ENCODE data around the gene DLEU7.

Gene DLEU7

DNA sequence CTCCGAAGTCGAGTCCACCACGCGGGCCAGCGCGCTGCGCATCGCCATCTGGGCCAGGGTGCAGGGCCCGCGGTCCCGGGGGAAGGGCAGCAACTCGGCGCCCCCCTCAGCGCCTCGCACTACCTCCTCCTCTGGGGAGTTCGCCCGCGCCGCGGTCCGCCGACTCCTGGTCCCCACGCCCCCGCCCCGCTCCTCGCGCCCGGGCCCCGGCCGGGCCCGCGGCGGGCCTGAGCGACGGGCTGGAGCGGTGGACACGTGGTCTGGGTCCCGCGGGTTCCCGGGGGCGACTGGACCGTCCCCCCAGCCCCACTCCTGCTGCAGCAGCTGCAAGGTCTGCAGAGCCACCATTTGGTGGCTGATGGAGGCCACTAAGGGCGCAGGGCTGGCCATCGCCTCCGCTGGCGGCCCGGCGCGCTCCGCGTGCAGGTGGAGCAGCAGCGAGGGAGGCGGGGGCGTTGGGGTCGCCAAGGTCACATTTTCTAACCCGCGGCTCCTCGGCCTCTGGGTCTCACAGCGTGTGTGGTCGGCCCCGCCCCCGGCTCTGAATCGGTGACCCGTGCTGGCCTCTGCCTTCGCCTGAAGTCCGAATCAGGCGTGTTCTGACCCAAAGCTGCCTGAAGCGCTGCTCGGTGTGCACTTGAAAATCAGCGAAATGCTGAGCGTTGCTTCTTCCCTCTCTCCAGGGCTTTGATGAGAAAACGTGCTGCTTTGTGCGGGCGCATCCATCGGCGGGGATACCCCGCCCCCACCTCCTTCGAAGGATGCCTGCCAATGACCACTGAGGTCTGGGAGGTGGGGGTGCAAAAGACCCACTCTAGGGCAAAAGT lies at the start of gene DLEU7:
DLEU7 (minus strand) TSS at position 436 of the 827 bp plus-strand sequence; CDS start at position 390, 46 bp downstream.
- DNase-seq: no peak

DNA sequence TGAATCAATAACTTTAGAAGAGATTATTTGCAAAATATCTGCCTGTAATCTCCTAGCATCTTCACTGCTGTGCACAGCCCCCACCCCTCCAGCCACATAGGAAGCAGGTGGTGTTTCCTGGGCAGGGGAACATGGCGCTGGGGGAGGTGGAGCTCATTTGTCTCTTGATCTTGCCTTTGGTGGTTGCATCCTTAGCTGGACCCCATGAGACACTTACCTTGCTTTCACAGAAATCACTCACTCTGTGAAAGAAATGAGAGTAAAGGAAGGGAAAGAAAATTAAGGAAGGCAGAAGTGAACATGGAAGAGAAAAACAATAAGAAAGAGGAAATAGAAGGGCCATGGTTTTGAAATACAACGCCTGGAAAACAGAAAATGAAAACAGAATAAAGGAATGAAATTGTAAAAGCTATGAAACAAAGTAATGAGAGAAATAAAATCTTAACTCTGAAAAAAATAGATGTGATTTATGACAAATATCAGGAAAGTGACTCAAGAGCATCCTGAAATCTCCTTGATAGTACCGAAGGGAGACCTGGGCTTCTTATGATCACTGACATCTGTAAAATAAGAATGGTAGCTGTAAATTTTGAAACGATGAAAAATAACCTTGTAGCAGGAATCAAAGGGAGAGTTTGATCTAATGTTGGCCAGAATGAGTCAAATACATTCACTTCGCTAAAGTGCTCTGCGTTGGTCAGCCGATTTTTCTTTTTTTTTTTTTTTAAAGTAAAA lies 48.9 kb upstream of the DLEU7 start:
- no peak for DNase-seq

DNA sequence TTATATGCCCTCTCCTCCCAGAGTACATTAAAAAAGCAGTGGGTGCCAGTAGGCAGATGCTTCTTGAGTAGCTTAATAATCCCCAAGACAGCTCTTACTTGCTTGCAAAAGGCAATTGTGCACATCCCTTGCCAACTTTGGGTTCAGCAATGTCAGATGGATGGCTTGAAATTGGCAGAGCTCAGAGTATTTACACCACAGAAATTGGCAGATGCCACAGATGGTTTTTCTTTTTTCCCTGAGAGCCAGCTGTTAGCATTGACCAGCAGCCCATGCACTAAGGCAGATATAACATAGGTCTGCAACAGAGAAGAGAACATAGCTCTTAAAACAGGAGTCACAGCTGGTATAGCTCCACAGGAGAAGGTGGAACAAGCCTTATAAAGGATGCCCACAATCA lies 47.7 kb upstream of the DLEU7 start:
- DNase-seq: no peak

DNA sequence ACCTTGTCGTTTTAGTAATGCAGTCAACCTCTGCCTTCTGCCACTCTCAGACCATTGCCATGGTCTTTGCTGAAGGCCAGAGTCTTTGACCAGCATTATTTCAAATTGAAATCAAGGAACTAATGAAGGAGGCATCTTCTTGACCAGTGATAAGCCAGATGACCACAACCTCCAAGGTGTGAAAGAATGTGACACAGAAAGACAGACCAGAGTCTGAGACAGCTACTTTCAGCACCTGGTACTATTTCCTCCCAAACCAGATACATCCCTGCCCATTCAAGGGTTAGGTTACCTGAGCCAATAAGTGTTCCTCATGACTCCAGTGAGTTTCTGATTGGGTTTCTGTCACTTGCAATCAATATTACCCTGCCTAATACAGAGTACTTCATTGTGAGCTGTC lies 45.8 kb upstream of the DLEU7 start:
- DNase-seq: no peak

DNA sequence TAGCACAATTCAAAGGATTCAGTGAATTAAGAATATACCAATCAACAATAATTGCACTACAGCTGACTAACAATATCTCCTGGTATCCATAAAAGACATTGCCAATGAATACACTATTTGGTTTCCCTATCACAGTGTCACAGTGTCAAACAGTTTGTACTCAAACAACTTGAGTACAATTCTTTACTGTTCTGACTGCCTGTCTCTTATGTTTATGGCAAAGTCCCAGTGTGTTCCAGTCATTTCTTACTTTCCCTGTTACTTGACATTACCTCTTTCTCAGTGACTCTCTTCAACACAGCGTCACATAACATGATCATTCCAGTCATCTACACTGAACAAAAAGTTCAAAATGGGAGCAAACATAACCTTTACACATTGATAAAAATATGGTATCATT lies 44.9 kb upstream of the DLEU7 start:
- no peak for DNase-seq

DNA sequence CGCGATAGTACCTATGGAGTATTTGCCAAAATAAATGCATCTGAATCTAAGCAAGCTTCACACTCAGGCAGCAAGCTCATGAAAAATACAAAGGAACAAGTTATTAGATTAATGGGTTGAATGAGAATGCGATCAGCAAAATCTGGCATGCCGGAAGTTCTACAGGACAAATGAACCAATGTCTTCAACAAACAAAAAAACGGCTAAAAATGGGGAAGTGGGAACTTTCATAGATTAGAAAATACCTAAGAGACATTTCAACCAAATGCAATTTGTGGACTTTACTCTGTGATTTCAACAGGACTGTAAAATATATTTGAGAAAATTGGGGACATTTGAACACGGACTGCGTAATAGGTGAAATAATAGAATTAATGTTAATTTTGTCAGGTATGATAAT lies 43.7 kb upstream of the DLEU7 start:
- no peak for DNase-seq

DNA sequence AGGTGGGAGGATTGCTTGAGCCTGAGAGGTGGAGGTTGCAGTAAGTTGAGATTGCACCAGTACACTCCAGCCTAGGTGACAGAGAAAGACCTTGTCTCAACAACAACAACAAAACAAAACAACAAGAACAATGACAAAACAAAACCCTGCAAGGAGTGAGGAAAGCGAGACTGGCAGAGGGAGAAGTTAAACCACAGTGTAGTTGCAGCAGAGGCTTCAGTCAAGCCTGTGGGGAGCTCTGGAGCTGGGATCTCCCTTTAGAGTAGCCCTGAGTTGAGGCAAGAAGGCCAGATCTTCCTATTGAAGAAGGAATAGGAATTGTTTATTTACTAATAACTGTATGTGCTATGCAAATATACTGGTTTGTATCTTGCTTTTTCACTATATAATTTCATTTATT lies 40.8 kb upstream of the DLEU7 start:
- DNase-seq: no peak

DNA sequence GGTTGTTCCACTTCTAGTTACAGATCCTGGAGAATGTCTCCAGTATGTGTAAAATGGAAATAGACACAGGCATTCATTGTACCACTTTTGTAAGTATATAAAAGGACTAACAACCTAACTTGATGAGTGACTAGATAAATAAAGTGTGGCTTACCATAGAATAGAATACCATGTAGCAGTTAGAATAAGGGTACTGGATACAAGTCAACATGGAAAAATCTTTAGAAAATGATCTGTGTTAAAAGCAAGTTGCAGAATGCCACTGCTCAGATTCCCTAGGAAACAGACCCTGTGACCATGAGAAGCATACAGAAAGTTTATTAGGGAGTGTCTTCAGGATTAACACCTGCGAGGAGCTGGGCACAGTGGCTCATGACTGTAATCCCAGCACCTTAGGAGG lies 40.2 kb upstream of the DLEU7 start:
- DNase-seq: no peak

DNA sequence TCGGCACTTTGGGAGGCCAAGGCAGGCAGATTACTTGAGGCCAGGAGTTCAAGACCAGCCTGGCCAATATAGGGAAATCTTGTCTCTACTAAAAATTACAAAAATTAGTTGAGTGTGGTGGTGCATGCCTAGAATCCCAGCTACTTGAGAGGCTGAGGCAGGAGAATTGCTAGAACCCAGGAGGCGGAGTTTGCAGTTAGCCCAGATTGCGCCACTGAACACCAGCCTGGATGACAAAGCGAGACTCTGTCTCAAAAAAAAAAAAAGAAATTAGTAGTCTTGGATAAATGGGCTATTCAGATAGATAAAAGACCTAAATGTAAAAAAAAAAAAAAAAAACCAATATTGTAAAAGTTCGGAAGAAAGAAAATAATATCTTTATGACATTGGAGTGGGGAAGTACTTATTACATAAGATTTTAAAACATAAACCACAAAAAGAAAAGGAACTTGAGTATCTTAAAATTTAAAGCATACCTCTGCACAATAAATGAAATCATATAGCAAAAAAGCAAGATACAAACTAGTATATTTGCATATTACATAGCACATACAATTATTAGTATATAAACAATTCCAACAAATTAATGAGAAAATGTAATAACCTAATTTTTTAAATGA lies 39.4 kb upstream of the DLEU7 start:
- no peak for DNase-seq

DNA sequence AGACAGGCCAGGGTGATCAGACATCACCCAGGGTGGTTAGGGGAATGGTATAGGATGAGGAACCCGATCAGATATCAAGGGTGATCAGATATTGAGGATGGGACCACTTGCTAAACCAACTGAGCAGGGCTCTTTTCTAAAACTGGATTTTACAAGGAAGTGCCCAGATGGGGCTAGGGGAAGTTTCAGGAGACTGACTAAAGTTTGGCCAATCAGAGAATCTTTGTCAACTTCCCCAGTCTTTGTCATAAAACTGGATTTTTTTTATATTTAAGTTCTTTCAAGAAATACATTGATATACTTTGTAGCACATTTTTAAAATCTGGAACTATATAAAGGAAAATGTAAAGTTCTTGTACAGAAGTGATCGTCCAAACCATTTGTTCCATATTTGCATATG lies 30.5 kb upstream of the DLEU7 start:
- no peak for DNase-seq

DNA sequence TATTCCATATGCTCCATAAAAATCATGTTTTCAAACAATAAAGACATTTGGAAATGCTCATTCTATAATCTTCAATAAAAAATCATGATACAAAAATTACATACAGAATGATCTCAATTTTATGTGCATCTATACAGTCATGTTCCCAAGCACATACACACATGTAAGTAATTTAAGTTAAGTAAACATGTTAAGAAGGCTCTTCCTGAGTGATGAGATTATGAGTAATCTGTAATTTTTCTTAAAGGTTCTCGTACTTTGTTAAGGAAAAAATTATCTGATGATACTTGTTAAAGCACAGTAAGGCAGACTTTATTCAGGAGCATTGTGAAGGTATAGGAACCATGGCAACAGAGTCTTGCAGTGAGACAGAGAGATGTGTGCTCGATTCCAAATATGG lies 30.0 kb upstream of the DLEU7 start:
- DNase-seq: no peak

DNA sequence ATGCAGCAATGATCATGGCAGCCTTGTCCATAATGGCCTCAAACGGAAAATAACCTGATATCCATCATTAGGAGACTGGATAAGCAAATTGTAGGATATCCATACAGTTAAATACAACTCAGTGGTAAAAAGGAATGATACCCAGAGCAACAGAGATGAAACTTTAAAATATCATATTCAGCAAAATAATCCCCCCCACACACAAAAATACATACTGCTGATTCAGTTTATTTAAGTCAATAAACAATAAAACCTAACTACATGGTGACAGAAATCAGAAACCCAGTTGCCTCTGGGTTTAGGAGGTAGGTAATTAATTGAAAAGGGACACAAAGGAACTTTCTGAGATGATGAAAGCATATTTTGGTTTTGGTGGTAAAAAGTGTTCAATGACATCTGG lies 27.9 kb upstream of the DLEU7 start:
- no peak for DNase-seq

DNA sequence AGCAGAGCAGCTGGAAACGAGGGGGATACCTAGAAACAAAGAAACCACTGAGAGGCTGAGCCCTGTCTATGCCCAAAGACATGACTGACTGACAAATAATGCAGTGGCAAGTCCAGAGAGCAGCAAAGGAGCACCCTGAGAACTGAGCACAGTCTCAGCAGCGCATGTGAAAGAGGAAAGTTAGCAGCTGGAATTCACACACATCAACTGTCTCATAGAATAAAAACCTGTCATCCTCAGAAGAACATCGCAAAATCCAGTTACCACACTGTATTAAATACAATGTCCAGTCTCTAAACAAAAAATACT lies 24.1 kb upstream of the DLEU7 start:
- no peak for DNase-seq

DNA sequence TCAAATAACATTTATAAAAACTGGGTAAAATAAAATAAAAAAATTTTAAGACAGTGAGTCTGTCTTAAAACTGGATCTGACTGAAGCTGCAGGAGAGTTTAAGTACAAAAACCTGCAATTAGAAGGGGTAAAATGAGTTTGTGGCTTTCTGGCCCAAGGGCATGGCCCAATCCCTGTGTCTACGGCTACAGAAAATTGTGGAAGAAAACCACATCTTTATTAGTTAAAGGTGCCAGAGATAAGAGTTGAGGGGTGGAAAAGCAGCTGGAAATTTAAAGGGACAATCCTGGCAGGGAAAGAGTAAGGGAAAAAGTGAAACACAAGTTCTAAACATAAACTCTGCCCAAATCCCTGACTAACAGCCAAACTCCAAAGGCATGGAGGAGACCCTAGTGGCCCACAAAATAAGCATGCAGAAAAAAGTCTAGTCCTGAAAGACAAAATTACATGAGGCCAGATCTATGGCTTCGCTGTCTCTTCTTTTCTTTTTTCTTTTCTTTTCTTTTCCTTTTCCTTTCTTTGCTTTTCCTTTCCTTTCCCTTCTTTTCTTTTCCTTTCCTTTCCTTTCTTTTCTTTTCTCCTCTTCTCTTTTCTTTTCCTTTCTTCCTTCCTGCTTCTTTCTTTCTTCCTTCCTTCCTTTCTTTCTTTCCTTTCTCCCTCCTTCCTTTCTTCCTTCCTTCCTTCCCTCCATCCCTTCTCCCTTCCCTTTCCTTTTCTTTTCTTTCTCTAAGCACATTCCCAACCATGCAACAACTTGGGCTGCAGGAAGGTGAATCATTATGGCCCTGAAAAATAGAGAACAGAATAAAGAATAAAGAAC lies 23.5 kb upstream of the DLEU7 start:
- DNase-seq: no peak

DNA sequence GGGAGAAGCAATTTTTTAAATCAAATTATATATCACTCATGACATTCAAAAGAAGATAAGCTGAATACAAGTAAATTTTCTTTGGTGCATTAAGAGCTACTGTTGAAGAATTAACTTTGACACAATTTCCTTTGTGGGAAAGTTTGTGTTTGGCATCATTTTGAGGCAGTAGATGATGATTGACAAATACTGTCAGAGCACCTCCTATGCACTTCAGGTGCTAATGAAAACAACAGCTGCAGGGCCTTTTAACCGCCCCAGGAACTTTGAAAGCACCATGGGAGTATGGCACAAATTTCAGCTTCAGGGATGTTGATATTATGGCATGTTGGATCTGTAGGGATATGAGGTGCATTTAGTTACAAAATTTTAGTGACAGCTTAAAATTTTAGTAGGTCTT lies 21.0 kb upstream of the DLEU7 start:
- DNase-seq: no peak

DNA sequence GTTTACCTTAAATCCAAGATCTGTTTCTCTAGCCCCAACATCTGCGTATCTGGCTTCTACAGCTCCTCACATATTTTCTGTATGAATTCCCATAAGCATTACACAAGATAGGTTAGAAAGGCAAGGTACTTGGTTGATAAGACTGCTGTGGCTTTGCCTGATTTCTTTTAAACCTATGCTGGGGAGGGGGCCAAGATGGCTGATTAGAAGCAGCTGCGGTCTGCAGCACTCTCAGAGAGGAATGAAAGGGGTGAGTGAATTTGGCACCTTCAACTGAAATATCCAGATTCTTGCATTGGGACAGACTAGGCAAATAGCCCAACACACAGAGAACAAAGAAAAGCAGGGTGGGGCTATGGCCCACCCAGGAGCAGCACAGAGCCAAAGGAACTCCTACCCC lies 12.2 kb upstream of the DLEU7 start:
- DNase-seq: no peak

DNA sequence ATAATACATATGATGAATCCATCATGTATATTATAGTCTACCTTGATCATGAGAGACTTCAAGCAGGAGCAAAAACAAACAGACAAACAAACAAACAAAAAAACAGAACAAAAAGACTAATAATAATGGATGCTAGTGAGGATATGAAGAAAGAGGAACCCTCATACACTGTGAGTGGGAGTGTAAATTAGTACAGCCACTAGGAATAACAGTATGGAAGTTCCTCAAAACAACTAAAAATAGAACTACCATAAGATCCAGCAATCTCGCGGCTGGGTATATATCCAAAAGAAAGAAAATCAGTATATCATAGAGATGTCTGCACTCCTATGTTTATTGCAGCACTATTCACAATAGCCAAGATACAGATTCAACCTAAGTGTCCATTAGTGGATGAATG lies 7.0 kb upstream of the DLEU7 start:
- DNase-seq: no peak

DNA sequence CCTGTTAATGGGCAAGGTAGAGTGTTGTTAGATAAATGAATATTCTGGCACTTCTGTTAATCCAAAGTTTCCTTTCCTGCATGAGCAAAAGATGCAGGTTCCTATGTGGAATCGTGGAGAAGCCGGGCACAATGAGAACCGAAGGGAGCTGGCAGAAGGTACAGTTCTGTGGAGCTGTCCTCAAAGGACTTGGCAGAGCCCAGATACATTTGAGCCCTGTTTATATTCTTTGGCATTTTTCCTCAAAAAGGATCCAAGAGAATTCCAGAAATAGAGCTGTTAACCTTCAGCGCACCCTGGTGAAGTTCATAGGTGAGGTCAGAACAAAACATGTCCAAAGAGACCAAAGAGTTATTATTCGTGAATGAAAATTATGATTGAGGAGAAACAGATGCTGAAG lies 4.0 kb upstream of the DLEU7 start:
- no peak for DNase-seq

DNA sequence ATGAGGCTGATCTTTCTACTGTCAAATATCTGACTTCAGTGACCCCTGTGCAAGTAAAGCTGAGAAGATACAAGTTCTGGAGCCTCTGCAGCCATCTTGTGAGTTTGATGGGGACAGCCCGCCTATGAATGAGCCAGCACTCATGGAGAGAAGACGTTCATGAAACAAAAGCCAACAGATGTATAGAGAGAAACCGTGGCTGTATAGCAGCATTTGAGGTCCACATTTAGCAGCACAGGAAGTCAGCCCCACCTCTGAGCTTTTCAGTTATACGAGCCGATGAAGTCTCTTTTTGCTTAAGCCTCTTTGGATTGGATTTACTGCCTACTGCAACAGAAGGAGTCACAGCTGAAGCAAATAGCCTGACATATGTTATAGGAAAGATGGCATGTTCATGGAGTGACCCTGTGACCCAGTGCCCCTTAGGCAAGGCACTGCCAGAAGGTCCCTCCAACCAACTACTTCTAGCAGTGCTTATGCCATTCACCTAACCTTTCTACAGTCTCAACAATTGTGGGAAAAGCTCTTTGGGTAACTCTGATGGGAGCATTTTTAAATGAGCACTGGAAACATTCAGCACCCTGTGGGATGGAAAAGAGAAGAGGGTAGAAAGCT lies 3.5 kb upstream of the DLEU7 start:
- DNase-seq: no peak

DNA sequence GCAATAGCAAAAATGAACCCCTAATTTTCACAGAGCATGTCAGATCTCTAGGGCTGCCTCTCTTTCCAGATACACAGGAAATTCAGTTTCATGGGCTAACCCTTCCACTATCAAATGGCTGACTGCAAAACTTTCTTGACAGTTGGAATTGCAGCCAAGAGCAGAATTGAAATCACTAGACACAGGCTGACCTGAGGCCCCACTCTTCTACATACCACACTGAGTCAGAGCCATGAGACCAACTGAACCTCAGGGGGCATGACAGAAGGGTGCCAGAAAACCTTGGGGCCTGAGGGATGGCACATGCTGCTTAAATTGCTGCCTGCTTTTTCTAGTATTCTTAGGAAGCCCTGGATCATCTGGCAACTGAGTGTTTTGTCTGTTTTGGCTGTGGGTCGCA lies 1.7 kb upstream of the DLEU7 start:
- DNase-seq: no peak

DNA sequence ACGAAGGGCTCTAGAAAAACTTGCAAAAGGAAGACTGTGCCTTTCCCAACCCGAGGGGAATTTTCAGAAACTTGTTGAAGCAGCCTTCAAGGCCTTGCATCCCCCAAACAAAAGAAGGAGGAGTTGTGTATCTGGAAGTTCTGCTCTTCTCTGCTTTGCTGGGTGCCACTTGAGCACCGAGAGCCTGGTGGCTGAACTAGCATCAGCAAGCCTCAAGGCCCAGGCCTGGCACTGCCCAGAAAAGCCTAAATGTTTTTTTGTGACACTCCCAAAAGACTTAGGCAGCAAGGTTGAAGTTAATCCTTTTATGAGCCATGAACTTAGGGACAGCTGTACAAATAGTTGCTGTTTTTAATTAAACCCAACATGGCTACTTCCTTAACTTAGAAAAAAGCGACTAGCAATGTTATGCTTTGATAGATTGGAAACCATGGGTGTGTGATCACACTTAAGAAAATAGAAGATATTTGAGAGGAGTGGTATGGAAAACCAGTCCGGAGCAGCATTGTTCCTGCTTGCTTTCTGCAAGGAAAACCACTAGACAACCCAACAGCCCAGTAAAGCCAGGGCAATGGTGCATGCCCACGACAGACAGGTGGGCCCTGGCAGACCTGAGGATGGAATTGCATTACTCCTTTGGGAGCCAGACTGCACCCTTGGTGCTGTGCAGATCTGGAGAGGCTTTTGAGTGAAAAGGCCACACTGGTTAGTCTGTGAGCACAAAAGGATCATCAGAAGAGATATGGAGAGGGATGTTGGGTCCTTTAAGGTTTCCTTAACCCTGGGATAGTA lies 788 bp upstream of the DLEU7 start:
- DNase-seq: no peak

DNA sequence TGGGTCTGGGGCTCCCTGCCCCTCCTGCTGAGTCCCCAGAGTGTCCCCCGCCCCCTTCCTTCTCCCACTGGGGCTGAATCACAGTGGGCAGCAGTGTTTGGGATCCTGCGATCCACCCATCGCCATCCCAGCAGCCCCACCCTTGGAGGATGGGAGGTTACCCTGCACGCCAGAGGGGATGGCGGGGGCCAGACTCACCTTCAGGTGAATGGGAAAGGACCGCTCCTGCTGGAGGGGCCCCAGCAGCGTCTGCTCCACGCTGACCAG lies 569 bp downstream of the DLEU7 start:
- DNase-seq: no peak

Data from NCI-H748 treated with DMSO at 0.1 percent for 48 hours (cell line).